HG03378 (cell line): ENCODE data around the gene TMEM94.
"Not testable (repeated sequence)": the region's sequence is repeated elsewhere in the genome, so short reads cannot be mapped to it uniquely, and the experiment has no call there.

Experiments
- ATAC-seq: cut with Tn5 transposase; IDR thresholded peaks from one replicate; pipeline ENCODE4 v1.9.1; 2021; ENCODE audit warnings: mild to moderate bottlenecking, moderate library complexity; ENCODE audit not compliant: unreplicated experiment

TMEM94 gene

DNA sequence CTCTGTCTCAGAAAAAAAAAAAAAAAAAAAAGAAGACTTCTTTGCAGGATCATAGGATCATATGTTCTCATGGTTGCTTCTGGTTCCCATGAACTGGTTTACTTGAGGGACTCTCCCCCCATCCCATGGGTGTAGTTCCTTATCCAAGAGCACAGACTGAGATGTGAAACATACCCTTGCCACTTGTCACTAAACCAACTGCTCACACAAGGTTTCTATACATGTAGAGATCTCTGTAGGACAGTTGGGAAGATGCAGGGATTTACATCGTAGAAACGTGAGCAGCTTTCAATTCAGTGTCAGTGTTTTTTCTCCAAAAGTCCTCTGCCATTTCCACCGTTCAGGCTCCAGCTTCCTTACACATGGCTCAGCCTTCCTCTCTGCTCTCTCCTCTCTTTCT, 11.1 kb upstream of the TMEM94 start:
- ATAC-seq, result no peak

GRCh38 chr17:75445896-75446295, 10.5 kb upstream of the TMEM94 start:
- not testable (repeated sequence) for ATAC-seq

DNA sequence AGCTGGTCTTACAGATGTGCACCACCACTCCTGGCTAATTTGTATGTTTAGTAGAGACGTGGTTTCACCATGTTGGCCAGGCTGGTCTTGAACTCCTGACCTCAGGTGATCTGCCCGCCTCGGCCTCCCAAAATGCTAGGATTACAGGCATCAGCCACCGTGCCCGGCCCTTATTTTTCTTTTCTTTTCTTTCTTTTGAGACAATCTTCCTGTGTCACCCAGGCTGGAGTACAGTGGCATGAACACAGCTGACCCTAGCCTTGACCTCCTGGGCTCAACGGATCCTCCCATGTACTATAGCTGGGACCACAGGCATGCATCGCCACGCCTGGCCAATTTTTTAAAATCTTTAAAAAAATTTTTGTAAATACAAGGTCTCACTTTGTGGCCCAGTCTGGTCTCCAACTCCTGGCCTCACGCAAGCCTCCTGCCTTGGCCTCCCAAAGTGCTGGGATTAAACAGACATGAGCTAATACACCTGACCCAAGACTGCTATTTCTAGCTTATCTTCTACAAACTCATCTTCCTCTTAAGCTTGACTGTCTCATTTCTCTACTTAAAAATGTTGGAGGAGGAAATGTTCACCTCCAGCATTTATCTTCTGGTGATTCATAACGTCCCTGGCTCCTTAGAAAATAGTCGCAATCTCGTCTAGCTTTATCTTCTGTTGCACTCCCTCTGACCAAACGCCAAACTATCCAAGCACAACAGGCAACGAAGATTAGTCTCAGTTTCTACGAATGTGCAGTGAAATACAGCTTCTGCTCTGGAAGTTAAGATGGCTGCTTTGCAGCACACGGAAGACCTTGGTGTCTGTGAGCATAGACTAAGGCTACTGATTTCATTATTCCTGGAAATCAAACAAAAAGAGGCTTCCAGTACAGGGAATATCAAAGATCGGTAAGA, 8.2 kb upstream of the TMEM94 start:
- no peak for ATAC-seq

GRCh38 chr17:75450270-75450669, 6.2 kb upstream of the TMEM94 start:
- ATAC-seq, result no peak

DNA sequence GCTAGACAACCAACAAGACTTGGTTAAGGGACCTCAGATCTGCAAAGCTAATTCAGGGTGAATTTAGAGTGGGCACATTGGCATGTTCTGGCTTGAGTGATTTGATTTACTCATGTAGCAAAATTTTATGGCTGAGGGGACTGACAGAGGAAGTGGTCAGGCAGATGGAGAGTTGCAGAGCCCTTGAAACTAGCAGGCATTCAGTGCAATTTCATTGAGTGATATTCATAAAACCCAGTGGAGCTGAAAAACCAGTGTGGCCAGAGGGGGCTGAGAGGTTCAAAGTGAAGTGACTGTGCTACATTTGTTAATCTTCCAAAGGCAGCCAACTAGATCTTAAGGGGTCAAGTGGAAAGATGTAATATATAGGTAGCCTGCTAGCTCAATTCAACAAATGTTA, 2.2 kb upstream of the TMEM94 start:
- no peak for ATAC-seq

DNA sequence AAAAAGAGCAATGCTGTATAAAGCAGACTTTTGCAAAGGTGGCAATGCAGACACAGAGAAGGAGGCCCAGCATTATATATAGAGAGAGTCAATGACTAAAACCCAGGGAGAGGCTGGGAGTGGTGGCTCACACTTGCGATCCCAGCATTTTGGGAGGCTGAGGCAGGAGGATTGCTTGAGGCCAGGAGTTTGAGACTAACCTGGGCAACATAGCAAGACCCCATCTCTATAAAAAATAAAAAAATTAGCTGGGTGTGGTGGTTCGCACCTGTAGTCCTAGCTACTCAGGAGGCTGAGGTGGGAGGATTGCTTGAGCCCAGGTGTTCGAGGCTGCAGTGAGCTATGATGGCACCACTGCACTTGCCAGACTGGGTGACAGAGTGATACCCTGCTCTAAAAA, 1.8 kb upstream of the TMEM94 start:
- ATAC-seq, result not testable (repeated sequence)

- no peak for ATAC-seq
Observed at GRCh38 chr17:75456039-75456416, 407 bp upstream of the TMEM94 start.

GRCh38 chr17:75457047-75457654, 716 bp downstream of the TMEM94 start:
- ATAC-seq, result no peak

DNA sequence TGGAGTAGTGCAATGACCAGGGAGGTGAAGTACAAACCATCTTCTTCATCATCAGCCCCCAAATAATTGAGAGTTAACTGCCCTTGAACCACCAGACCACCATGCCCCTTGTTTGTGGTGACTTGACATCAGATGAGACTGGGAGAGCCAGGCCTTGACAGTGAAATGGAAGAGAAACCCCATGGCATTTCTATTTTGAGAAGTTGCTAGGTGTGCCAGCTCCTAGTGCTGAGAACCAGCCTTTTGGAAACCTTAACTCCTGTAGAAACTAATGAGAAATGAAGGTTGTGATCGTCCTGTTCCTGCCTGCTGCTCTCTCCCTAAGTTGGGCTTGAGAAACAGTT, 2.8 kb downstream of the TMEM94 start:
- no peak for ATAC-seq

- ATAC-seq, result no peak
Observed at GRCh38 chr17:75459590-75460267, 3.3 kb downstream of the TMEM94 start.

- no peak for ATAC-seq
Observed at GRCh38 chr17:75460295-75460694, 3.9 kb downstream of the TMEM94 start.

- no peak for ATAC-seq
Observed at GRCh38 chr17:75463603-75464002, 7.2 kb downstream of the TMEM94 start.

DNA sequence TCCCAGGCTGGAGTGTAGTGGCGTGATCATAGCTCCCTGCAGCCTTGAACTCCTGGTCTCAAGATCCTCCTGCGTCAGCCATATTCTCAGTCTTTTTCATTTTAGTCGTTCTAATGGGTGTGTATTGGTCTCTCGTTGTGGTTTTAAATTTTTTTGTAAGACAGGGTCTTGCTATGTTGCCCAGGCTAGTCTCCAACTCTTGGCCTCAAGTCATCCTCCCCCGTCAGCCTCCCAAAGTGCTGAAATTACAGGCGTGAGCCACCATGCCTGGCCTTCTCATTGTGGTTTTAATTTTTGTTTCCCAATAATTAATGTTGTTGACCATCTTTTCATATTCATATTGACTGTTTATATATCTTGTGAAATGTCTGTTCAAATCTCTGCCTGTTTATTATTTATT, 8.6 kb downstream of the TMEM94 start:
- ATAC-seq, result no peak

GRCh38 chr17:75468291-75468754, 11.9 kb downstream of the TMEM94 start:
- ATAC-seq, result no peak

DNA sequence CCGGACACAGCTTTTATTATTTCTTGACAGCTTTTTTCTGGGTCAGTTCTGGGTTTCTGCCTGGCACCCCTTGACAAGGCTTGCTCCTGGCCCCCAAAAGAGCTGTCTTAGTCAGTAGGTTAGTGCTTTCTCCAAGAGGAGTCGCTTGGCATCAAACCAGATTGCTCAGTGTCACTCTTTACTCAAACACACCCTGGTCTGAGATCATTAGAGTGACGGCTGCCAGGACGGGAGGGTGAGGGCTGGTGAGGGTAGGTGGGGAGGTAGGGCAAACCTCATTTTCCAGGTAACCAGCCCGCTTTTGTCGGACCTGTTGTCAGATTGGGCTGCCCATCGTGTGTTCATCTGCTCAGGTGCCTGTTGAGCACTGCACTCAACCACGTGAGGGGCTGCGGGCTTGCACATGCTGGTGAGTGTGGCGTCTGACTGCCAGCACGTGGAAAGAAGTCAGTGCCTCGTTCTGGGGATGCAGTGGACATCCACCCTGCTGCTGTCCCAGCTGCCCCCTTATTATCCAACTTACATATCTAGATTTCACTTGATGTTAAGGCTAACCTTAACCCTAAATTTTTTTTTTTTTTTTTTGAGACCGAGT, 12.4 kb downstream of the TMEM94 start:
- no peak for ATAC-seq

- no peak for ATAC-seq
Observed at GRCh38 chr17:75471207-75471606, 14.8 kb downstream of the TMEM94 start.

- ATAC-seq, result no peak
Observed at GRCh38 chr17:75472119-75472518, 15.7 kb downstream of the TMEM94 start.

DNA sequence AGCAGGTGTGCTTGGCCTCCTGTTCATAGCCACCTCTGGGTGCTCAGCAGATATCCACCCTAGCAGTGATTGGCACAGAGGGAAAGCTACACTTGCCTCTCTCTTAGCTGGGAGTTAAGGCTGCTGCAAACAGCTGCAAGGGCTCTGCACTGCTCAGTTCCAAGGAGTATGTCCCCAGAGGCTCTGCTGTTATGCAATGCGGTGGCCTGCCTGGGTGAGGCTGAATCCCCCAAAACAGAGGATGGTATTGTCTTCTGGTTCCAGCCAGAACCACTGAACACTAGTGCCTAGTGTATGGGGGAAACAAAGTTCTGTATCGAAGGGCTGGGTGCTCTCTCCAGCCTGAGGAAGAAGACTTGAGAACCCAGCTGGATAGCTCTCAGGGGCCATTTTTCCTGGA, 16.8 kb downstream of the TMEM94 start:
- ATAC-seq, result no peak

GRCh38 chr17:75474736-75475135, 18.3 kb downstream of the TMEM94 start:
- no peak for ATAC-seq

DNA sequence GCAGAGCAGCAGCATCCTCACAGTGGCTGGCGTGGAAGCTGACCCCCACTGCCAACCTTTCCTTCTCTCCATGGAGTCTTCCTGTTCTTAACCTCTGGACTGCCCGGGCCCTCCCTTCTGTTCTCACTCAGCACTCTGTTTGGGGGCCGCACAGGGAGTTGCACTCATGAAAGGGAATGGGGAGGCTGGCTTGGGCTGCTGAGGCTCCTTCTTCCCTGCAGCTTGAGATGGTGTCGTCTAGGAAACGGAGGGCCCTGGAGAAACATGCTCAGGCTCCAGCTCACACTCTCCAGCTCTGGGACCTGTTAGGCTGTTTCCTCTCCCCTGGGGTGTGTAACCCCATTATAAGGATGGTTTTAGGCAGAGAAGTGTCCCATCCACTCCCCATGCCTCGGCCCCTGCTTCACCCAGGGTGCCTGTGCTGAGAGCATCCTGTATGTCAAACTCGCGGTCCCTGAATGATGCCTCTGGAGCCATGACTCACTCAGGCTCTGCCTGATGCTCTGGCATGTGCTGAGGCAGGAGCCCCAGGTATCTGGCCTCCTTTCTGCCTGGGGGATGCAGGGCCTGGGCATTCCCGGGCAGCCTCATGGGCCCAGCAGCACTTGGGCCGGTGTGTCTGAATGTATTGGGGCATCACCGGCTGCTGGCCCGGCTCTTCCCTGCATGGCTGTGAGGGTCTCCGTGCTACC, 18.9 kb downstream of the TMEM94 start:
- ATAC-seq, result no peak

DNA sequence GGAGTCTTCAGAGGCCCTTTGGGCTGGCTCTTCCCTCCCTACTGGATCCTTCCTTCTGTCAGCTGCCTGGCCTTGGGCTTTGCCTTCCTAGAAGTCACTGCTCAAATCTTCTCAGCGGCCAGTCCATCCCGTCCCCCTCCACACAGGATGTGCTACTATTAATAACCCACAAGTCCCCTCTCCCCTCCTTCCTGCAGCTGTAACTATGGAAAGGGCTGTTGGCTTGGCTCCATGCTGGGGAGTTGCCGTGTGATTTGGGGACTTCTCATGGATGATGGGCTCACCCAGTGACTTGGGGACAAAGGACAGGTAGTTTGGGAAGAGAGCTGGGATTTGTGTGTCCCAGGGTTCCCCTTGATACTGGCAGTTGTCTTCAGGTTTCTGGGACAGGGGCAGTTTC, 19.4 kb downstream of the TMEM94 start:
- no peak for ATAC-seq
